AG10803 (cell line): Measurements from ENCODE around the gene RPH3AL.

Source experiments
- DNase-seq: peaks from one replicate; pipeline ENCODE4 v3.0.0; 2010; ENCODE audit warnings: low read depth
- H3K4me3 ChIP-seq: 2 replicates; pipeline ENCODE4 v1.5.1; 2011; ENCODE audit warnings: mild to moderate bottlenecking, low read length, control low read depth
- CTCF ChIP-seq: conservative IDR thresholded peaks from 2 replicates; pipeline ENCODE4 v1.5.1; 2011; ENCODE audit warnings: mild to moderate bottlenecking, low read length, control low read depth, inconsistent platforms

RPH3AL gene

GRCh38 chr17:393806-394717 lies 41.5 kb upstream of the RPH3AL start:
- DNase-seq = no peak
- H3K4me3 ChIP-seq = no peak overlapping the region; the same call in 1 of the 2 replicates
- TF ChIP-seq CTCF = no peak

GRCh38 chr17:391850-392249 lies 39.2 kb upstream of the RPH3AL start:
- no peak overlapping the region for H3K4me3 ChIP-seq
- DNase-seq = no peak
- TF ChIP-seq CTCF = no peak

- no peak for DNase-seq
- no peak overlapping the region for H3K4me3 ChIP-seq
- no peak for TF ChIP-seq CTCF
These were observed 37.4 kb upstream of the RPH3AL start for GRCh38 chr17:390025-390424.

GRCh38 chr17:388087-388486 lies 35.5 kb upstream of the RPH3AL start:
- TF ChIP-seq CTCF = no peak

GRCh38 chr17:386141-386876 lies 33.7 kb upstream of the RPH3AL start:
- DNase-seq = peak; percentile 26
- peak; percentile 28 for TF ChIP-seq CTCF
- no peak overlapping the region for H3K4me3 ChIP-seq

More at GRCh38 chr17:388087-388486, 35.5 kb upstream of the RPH3AL start:
- H3K4me3 ChIP-seq = no peak overlapping the region
- DNase-seq = no peak

- H3K4me3 ChIP-seq = peak overlapping the region; percentile 39
- no peak for DNase-seq
- no peak for TF ChIP-seq CTCF
These were observed 33.2 kb upstream of the RPH3AL start for GRCh38 chr17:385836-386140.
